GM06990 (cell line): ENCODE measurements around the gene NANOS1.

Source experiments
- DNase-seq: peaks from one replicate; pipeline ENCODE4 v3.0.0-alpha.2; 2011; ENCODE audit not compliant: insufficient read length; ENCODE audit errors: extremely low read depth
- H3K27me3 ChIP-seq: replicated peaks from 2 replicates; pipeline ENCODE4 v1.6.0; 2011; ENCODE audit warnings: low read length; ENCODE audit not compliant: control insufficient read depth, insufficient read depth
- H3K36me3 ChIP-seq: 2 replicates; pipeline ENCODE4 v1.5.1; 2011; ENCODE audit warnings: low read length; ENCODE audit not compliant: control insufficient read depth, insufficient read depth
- H3K4me3 ChIP-seq: replicated peaks from 2 replicates; pipeline ENCODE4 v1.5.1; 2011; ENCODE audit warnings: low read depth, mild to moderate bottlenecking, control low read depth, low read length
- CTCF ChIP-seq: IDR thresholded peaks from 2 replicates; pipeline ENCODE4 v1.5.1; 2011; ENCODE audit warnings: low read length, control low read depth, mild to moderate bottlenecking, inconsistent platforms; ENCODE audit not compliant: insufficient read depth, poor library complexity, severe bottlenecking

The NANOS1 gene

GRCh38 chr10:119003572-119004289 lies 25.8 kb upstream of the NANOS1 start:
- Histone ChIP-seq H3K36me3 (no peaks in the 10 kb centered on the region), H3K4me3 (no peak overlapping the region), H3K27me3 (peaks cover 3% of the 10 kb centered on the region)
- DNase-seq, result no peak
- TF ChIP-seq CTCF, result no peak

GRCh38 chr10:119005362-119006043 lies 24.0 kb upstream of the NANOS1 start:
- no peaks in the 10 kb centered on the region for H3K36me3 ChIP-seq
- H3K4me3 ChIP-seq, result no peak overlapping the region
- DNase-seq, result no peak
- TF ChIP-seq CTCF, result no peak
- peaks cover 2% of the 10 kb centered on the region for H3K27me3 ChIP-seq

GRCh38 chr10:119006451-119007210 lies 22.9 kb upstream of the NANOS1 start:
- no peak for TF ChIP-seq CTCF
- no peak overlapping the region for H3K4me3 ChIP-seq
- no peaks in the 10 kb centered on the region for H3K36me3 ChIP-seq
- H3K27me3 ChIP-seq, result peaks cover 2% of the 10 kb centered on the region
- DNase-seq, result no peak

GRCh38 chr10:119007211-119007574 lies 22.3 kb upstream of the NANOS1 start:
- Histone ChIP-seq H3K4me3 (no peak overlapping the region), H3K27me3 (peaks cover 2% of the 10 kb centered on the region), H3K36me3 (no peaks in the 10 kb centered on the region)
- no peak for TF ChIP-seq CTCF
- no peak for DNase-seq

- Histone ChIP-seq H3K36me3 (no peaks in the 10 kb centered on the region), H3K4me3 (no peak overlapping the region), H3K27me3 (no peaks in the 10 kb centered on the region)
- DNase-seq, result no peak
- no peak for TF ChIP-seq CTCF
Measured at GRCh38 chr10:119020627-119020946, 8.9 kb upstream of the NANOS1 start.
